ENCODE results near the gene GTF2F1. TPM values are rescaled to one million over a fixed set of nuclear protein-coding genes. Genes with fewer than 3 reads are reported as not detected.

GTF2F1 gene
- total and polyA plus RNA-seq, 2 donors (not counting 1 experiment from before 2014, with no cell fraction given) = 41.0 to 56.5 TPM

DNA sequence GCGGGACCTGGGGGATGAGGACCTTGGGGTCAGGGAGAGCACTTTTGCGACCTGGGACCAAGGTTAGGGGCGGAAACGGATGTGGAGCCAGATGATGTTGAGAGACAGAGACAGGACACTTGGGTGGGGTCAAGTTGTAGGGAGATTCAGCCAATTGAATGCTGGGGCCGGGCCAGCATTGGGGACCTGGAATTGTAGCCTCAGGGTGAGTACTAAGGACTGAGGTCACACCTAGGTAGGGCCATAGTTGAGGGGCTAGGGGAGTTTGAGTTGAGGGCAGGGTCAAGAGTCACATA, 19.2 kb downstream of the GTF2F1 start:
- TF ChIP-seq, protein P1, sequence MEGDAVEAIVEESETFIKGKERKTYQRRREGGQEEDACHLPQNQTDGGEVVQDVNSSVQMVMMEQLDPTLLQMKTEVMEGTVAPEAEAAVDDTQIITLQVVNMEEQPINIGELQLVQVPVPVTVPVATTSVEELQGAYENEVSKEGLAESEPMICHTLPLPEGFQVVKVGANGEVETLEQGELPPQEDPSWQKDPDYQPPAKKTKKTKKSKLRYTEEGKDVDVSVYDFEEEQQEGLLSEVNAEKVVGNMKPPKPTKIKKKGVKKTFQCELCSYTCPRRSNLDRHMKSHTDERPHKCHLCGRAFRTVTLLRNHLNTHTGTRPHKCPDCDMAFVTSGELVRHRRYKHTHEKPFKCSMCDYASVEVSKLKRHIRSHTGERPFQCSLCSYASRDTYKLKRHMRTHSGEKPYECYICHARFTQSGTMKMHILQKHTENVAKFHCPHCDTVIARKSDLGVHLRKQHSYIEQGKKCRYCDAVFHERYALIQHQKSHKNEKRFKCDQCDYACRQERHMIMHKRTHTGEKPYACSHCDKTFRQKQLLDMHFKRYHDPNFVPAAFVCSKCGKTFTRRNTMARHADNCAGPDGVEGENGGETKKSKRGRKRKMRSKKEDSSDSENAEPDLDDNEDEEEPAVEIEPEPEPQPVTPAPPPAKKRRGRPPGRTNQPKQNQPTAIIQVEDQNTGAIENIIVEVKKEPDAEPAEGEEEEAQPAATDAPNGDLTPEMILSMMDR (IDR thresholded peaks at IDR 0.05) = no peak
- no peak for TF ChIP-seq EZH2 (IDR thresholded peaks at IDR 0.05; ENCODE audit: borderline replicate concordance, insufficient read depth, low read depth, low read length, poor library complexity, severe bottlenecking)
- Histone ChIP-seq H3K4me1 (ENCODE audit: control insufficient read depth in 2 of 2, insufficient read depth in 2 of 2, low read length in 2 of 2) (peaks cover 9 to 12% of the 10 kb centered on the region in 2 donors), H3K27me3 (replicated peaks in 1 of 4; ENCODE audit: control extremely low read depth in 1 of 4, control insufficient read depth in 3 of 4, insufficient read depth in 4 of 4, low read length in 3 of 4) (no peaks in the 10 kb centered on the region), H3K36me3 (replicated peaks in 1 of 2; ENCODE audit: control extremely low read depth in 1 of 2, control insufficient read depth in 1 of 2, extremely low read depth in 1 of 2, insufficient read depth in 2 of 2, low read length in 1 of 2) (peaks cover 0 to 4% of the 10 kb centered on the region in 2 experiments), H3K4me3 (ENCODE audit: control extremely low read depth in 1 of 5, extremely low read depth in 1 of 5, insufficient read depth in 1 of 5, low read depth in 2 of 5, low read length in 4 of 5) (peak overlapping the region in 4 of 5 experiments; percentile 28 to 96 (median 66)), H3K4me2 (replicated peaks; ENCODE audit: low read depth, low read length, poor library complexity, severe bottlenecking) (peak overlapping the region; percentile 94), H3K79me2 (ENCODE audit: control insufficient read depth, insufficient read depth, low read length) (no peaks in the 10 kb centered on the region), H3K27ac (ENCODE audit: low read length in 2 of 2) (peak overlapping the region; percentile 18 to 52), H2AFZ (ENCODE audit: insufficient read depth, low read depth, low read length, poor library complexity, severe bottlenecking) (peak overlapping the region; percentile 41), H3K9me3 (ENCODE audit: control extremely low read depth in 1 of 3, control insufficient read depth in 2 of 3, insufficient read depth in 1 of 3, low read length in 2 of 3) (no peaks in the 10 kb centered on the region), H4K20me1 (ENCODE audit: control insufficient read depth, insufficient read depth, low read length, poor library complexity, severe bottlenecking) (no peaks in the 10 kb centered on the region), H3K9ac (ENCODE audit: low read length) (peak overlapping the region; percentile 99)
- peaks cover 11% of the 10 kb centered on the region for H3K4me1 Mint-ChIP-seq
- no peak for ATAC-seq (ENCODE audit: low read depth)
- no peaks in the 10 kb centered on the region for H3K9me3 Mint-ChIP-seq (ENCODE audit: insufficient read depth)
- H3K27me3 Mint-ChIP-seq = no peaks in the 10 kb centered on the region
- H3K4me3 Mint-ChIP-seq = peak overlapping the region; percentile 91
- ChIA-PET CTCF (no interaction called here), POLR2A (interaction anchor here (0.6 to 3.6 kb wide), 3 partner anchors 12 to 396 kb away, joined by 5 to 25 read pairs (median 14); partner anchors contain the start of genes CLPP and GTF2F1)
- intact Hi-C loops (cut with micrococcal nuclease) = loop anchor here (1.0 to 5.0 kb wide), 6 partner anchors 20 to 1651 kb away; partner anchors contain the start of genes DENND1C, DPP9, GTF2F1 and TRIP10
- DNase-seq = no peak
- 35% methylated on average over 5 of the region's 5 CpGs for WGBS (ENCODE audit: insufficient coverage)
- peak overlapping the region; percentile 91 for H3K27ac Mint-ChIP-seq

DNA sequence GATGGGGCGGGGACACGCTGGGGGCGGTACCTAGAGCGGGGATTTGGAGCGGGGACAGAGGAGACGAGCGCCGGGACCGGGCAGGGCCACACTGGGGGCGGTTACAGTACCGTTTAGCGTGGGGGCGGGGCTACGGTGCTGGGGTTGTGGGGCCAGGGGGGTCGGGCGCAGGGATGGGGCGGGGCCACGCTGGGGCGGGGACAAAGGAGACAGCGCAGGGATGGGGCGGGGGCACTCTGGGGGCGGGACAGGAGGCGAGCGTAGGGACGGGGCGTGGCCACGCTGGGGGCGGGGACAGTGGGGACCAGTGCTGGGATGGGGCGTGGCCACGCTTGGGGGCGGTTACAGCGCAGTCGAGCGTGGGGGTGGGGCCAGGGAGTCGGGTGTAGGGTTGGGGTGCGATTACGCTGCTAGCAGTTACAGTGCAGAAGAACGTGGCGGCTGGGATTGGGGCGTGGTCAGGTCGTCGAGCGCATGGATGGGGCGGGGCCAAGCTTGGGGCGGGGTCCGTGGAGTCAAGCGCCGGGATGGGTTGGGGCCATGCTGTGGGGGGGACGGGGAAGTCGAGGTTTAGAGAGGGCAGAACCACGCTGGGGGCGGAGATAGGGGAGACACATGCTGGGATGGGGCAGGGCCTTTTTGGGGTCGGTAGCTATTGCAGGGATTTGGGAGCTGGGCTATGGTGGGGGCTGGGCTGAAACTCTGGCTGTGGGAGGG, 19.7 kb downstream of the GTF2F1 start:
- Histone ChIP-seq H4K20me1 (ENCODE audit: control insufficient read depth, insufficient read depth, low read length, poor library complexity, severe bottlenecking) (no peaks in the 10 kb centered on the region), H3K4me3 (ENCODE audit: control extremely low read depth in 1 of 5, extremely low read depth in 1 of 5, insufficient read depth in 1 of 5, low read depth in 2 of 5, low read length in 4 of 5) (peak overlapping the region in 4 of 5 experiments; percentile 79 to 96 (median 94)), H3K9ac (ENCODE audit: low read length) (peak overlapping the region; percentile 99), H3K4me2 (replicated peaks; ENCODE audit: low read depth, low read length, poor library complexity, severe bottlenecking) (peak overlapping the region; percentile 94), H3K9me3 (ENCODE audit: control extremely low read depth in 1 of 3, control insufficient read depth in 2 of 3, insufficient read depth in 1 of 3, low read length in 2 of 3) (no peaks in the 10 kb centered on the region), H2AFZ (ENCODE audit: insufficient read depth, low read depth, low read length, poor library complexity, severe bottlenecking) (peak overlapping the region; percentile 91), H3K79me2 (ENCODE audit: control insufficient read depth, insufficient read depth, low read length) (no peaks in the 10 kb centered on the region), H3K27me3 (replicated peaks in 1 of 4; ENCODE audit: control extremely low read depth in 1 of 4, control insufficient read depth in 3 of 4, insufficient read depth in 4 of 4, low read length in 3 of 4) (no peaks in the 10 kb centered on the region), H3K4me1 (ENCODE audit: control insufficient read depth in 2 of 2, insufficient read depth in 2 of 2, low read length in 2 of 2) (peaks cover 9 to 12% of the 10 kb centered on the region in 2 donors), H3K36me3 (replicated peaks in 1 of 2; ENCODE audit: control extremely low read depth in 1 of 2, control insufficient read depth in 1 of 2, extremely low read depth in 1 of 2, insufficient read depth in 2 of 2, low read length in 1 of 2) (peaks cover 0 to 9% of the 10 kb centered on the region in 2 experiments), H3K27ac (ENCODE audit: low read length in 2 of 2) (peak overlapping the region; percentile 88 to 98)
- no peak for TF ChIP-seq EZH2 (IDR thresholded peaks at IDR 0.05; ENCODE audit: borderline replicate concordance, insufficient read depth, low read depth, low read length, poor library complexity, severe bottlenecking)
- TF ChIP-seq, protein P1 (IDR thresholded peaks at IDR 0.05) = no peak
- H3K9me3 Mint-ChIP-seq (ENCODE audit: insufficient read depth) = no peaks in the 10 kb centered on the region
- ChIA-PET POLR2A (interaction anchor here (0.6 to 3.6 kb wide), 6 partner anchors 12 to 470 kb away, joined by 3 to 25 read pairs (median 8); partner anchors contain the start of genes CLPP, GTF2F1, KHSRP and NDUFA11), CTCF (interaction anchor here (0.6 to 1.6 kb wide), 6 partner anchors 10 to 207 kb away, joined by 3 read pairs; partner anchors contain the start of gene CLPP)
- H3K27me3 Mint-ChIP-seq = no peaks in the 10 kb centered on the region
- H3K4me3 Mint-ChIP-seq = peak overlapping the region; percentile 91
- ATAC-seq (ENCODE audit: low read depth) (peak; percentile 71), DNase-seq (peak; percentile 97)
- intact Hi-C loops (cut with micrococcal nuclease) = loop anchor here (1.0 to 5.0 kb wide), 6 partner anchors 20 to 1651 kb away; partner anchors contain the start of genes DENND1C, DPP9, GTF2F1 and TRIP10
- peak overlapping the region; percentile 91 for H3K27ac Mint-ChIP-seq
- peaks cover 11% of the 10 kb centered on the region for H3K4me1 Mint-ChIP-seq
- under 1% methylated on average over 46 of the region's 53 CpGs for WGBS (ENCODE audit: insufficient coverage)
